HG03469 (cell line): Measurements from ENCODE around the gene CYP27B1.

ENCODE experiments used
- ATAC-seq: cut with Tn5 transposase; IDR thresholded peaks from one replicate; pipeline ENCODE4 v1.9.1; 2021; ENCODE audit warnings: mild to moderate bottlenecking, moderate library complexity, moderate number of reproducible peaks; ENCODE audit not compliant: unreplicated experiment

CYP27B1 gene

DNA sequence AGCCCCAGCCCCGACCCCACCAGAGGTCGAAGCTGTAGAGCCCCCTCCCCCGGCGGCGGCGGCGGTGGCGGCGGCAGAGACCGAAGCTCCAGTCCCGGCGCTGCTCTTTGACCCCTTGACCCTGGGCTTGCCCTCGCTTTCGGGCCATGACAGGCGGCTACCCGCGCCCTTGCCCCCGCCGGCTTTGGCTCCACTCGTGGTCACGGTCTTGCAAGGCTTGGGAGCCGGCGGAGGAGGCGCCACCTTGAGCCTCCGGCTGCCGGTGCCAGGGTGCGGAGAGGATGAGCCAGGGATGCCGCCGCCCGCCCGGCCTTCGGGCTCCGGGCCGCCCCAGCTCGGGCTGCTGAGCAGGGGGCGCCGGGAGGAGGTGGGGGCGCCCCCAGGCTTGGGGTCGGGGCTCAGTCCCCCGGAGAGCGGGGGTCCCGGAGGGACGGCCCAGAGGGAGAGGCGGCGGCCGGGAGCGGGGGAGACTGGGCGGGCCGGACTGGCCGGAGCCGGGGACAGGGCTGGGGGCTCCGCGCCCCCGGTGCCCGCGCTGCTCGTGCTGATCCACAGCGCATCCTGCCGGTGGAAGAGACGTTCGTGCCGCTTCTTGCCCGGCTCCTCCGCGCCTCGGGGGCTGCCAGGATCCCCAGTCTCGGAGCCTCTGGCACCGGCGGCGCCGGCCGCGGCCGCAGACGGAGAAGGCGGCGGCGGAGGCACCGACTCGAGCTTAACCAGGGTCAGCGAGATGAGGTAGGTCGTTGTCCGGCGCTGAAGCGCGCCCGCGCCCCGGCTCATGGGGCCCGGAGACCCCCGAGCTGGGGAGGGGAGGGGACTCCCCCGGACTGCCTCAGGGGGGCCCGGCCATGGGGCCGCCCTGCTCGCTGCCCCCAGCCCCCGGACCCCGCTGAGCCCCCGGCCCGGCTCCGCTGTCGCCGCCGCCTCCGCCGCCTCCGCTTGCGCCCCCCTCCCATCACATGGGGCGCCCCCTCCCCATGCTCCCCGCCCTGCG lies 29.1 kb downstream of the CYP27B1 start:
- ATAC-seq = no peak

DNA sequence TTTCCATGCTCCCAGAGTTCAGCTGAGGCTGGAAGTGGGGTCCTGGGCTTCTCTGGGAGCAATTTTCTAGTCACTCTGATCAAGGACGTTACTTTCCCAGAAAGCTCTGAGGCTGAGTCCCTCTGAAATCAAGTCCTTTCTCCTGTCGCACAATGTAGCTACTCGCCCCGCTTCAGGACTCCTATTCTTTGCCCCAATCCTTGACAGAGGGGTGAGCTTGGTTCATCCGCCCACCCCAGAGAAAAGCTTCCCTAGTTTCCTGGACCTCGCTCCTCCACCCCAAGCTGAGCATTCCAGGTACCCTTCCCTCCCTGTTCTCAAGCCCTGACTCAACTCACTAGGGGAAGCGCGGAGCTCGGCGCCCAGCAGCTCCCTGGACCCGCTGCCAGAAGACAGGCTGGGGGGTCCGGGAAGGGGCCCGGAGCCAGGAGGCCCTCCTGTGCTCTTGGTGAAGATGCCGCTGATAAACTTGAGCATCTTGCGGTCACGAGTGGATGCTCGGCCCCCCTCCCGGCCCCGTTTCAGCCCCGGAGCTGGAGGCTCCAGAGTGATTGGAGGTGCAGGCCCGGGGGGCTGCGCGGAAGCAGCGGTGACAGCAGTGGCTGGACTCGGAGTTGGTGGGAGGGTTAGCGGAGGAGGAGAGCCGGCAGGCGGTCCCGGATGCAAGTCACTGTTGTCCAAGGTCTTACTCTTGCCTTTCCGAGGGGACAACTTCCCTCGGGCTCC lies 30.0 kb downstream of the CYP27B1 start:
- no peak for ATAC-seq

DNA sequence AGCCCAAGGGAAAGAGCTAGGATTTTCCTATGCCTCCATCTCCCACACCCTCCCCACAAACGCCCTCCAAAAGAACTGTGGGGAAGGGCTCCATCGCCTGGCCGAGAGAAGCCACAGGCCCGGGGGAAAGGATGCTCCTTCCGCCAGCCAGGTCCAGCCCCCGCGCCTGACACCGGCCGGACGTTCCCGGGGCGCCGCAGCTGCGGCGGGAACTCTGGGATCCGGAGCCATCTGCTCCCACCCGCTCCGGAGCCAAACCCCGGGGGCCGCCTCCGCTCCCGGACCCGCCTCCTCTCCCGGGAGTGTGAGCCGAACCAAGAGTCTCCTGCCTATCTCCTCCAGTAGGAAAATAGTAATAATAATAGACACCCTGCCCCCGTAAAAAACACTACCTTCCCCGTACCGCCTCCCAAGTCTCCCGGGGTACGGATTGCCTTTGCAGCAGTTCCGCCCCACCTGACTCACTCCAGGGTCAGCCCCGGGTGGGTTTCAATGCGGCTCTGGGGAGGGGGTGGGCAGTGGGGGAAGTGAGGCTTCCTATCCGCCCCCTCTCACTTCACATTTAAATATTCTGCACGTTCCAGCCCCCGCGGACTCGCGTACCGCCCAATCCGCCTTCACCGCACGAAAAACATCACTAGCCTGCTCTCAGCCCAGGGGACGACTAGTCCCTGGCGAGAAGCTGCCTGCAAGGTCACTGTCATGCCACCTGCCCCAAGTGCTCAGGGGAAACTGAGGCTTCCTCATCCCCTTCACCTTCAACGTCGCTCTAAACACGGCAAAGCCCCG lies 30.7 kb downstream of the CYP27B1 start:
- ATAC-seq = no peak

DNA sequence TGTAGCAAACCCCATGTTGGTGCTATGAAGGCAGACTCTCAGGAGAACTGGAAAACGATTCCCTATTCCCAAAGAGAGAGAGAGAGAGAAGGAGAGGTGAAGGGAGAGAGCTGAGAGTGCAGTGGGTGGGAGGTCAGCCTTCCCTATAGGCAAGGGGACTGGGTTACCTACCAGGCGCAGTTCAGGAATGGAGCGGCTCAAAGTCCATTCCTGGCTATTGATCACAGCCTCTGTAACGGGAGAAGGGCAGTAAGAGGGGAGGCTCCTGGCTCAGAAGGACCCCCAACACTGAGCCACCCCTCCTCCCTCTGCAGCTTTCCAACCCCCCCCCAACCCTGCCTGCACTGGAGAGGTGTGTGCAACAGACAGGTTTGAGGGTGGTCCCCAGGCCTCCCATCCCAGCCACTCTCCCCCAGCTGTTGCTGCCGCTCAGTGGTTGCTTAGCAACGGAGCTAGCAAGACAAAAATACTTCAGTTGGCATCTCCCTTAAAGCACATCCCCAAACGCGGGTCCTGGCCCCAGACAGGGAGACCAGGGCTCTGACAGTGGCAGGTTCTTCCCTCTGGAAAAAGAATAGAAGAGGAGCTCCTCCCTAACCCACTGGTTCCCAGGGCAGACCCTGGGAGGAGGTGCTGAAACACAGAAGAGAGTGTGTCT lies 31.6 kb downstream of the CYP27B1 start:
- no peak for ATAC-seq

- no peak for ATAC-seq
These were observed 32.3 kb downstream of the CYP27B1 start for GRCh38 chr12:57734591-57734990.

- no peak for ATAC-seq
These were observed 33.0 kb downstream of the CYP27B1 start for GRCh38 chr12:57733928-57734327.

DNA sequence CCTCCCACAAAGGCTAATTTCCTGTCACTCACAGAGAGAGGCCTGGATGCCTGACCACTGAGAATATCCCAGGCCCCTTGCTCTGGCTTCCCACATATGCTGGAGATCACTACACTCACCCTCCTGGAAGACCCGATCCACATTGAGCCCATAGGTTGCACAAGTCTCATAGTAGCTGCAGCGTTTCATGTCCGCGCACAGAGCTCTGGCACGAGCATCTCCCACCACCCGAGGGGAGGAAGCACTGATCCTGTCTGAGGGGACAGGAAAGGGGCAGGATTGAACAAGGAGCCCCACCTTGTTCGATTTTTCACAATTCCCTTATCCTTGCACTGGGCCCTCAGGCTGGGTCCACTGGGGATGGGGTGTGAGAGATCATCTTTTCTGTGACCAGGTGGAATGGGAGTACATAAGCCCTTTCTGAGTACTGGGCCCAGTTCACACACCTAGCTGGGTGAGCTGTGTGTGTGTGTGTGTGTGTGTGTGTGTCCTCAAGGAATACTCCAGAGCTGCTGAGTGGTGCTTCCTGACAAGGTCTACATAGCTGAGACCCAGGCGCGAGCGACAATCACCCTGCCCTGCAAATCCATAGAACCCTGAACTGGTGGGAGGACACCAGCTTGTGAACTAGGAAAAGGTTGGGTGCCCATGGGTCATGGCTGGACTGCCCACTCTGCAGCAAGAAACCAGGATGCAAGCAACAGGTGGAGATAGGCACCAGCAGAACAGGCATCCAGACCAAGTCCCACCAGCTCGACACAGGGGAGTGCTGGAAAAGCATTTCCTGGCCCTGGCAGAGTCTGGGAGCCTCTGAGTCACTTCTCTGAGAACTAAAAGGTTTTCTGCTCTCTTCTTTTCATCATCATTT lies 33.9 kb downstream of the CYP27B1 start:
- no peak for ATAC-seq

DNA sequence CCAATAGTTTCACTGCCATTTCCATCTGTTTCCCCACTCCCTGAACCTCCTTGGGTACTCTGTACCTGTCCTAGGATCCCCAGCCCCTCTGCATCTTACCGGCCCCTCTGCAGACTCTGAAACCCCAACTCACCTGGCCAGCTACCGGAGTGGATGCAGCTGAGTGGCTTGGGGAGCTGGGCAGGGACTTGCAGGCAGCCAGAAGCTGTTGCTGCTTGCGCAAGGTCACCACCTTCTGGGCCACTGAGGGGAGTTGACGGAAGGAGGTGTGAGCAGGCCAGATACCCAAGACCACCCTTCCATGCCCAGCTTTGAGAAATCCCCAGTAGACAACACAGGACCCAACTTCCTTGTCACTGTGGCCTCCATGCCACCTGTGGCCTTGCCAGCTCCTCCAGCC lies 34.6 kb downstream of the CYP27B1 start:
- no peak for ATAC-seq

DNA sequence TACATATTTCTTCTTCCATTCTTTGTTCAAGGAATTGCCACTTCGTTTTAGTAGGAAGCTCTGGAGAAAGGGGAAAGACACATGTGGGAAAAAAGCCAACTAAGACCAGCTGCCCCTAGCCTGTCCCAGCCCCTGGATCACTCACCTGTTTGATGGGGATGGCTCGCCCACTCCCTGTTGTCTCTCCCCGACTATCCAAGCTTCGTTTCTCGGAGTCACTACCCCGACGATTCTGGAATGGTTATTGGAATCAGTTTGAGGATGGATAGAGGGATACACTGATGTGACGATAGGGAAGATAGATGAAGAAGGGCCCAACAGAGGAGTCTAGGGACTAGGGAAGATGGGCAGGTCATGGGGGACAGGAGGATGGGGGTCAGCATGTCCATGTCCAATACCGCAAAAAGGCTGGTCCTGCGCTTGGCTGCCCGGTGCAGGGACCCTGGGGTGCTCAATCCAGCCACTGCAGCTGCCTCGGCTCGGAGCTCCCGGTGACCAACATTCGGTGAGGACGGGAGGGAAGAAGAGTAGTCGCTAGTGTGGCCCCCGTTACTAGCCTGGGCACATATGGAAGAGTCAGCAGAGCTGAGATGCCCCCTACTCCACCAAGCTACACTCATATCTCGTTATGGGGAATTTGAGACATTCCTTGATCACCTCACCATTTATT lies 35.3 kb downstream of the CYP27B1 start:
- ATAC-seq = no peak

GRCh38 chr12:57730336-57731067 lies 36.4 kb downstream of the CYP27B1 start:
- ATAC-seq = no peak

- ATAC-seq = no peak
These were observed 37.5 kb downstream of the CYP27B1 start for GRCh38 chr12:57729321-57729844.

DNA sequence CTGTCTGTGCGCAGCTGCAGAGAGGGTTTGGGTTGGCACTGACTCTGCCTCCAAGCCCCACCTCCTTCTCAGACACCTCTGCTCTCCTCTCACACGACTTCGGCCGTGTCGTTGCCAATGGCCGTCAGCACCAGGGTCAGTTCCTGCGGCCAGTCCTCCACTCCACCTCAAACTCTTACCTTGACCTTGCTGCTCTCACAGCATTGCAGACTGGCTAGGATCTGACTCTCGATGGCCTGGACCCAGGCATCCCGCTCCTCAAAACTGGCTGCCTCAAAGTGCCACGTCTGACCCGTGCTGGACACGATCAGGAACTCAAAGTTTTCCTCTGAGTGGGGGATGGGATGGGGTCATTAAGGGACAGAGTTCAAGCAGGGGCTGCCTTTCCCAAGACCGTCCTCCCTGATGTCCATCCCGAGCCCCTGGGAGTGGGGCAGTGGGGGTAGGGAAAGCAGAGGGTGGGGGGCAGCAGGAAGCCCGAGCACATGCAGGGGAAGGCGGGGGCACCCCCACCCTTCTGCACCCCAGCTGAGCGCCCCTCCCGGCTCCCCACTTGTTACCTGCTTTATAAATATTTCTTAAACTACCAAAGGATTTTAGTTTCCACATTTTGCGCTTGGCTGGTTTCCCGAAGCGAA lies 39.0 kb downstream of the CYP27B1 start:
- ATAC-seq = no peak

DNA sequence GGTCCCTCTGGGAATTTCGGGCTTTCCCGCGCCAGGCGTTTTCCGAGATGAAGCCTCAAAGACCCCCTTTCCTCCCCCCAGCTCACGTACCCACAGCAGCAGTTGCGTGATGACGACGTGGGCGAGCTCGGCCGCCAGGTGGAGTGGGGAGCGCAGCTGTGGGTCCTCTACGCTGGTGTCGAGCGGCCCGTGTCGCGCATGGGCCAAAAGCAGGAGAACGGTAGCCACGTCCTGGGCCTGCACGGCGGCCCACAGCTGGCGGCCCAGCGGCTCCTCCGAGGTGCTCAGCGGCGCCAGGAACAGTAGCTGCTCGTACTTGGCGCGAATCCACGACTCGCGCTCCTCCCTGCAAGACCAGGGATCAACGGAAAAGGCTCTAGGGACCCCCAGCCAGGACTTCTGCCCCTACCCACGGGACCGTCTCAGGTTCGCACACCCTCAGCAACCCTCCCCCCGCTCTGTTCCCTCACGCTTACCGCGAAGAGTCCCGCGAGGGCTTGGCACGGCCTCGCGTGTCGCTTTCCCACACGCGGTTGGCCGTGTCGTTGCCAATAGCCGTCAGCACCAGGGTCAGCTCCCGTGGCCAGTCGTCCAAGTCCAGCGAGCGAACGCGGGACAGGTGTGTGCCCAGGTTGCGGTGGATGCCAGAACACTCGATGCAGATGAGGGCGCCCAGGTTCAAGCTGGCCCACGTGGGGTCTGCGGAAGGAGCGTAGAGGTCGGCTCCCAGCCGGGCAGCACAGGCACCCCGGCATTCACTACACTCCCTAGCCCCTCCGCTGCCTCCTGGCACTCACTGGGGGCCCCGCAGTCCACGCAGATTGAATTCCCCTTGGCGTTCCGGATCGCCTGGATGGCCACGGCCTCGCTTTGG lies 39.8 kb downstream of the CYP27B1 start:
- no peak for ATAC-seq

- no peak for ATAC-seq
These were observed 40.6 kb downstream of the CYP27B1 start for GRCh38 chr12:57726151-57726883.

DNA sequence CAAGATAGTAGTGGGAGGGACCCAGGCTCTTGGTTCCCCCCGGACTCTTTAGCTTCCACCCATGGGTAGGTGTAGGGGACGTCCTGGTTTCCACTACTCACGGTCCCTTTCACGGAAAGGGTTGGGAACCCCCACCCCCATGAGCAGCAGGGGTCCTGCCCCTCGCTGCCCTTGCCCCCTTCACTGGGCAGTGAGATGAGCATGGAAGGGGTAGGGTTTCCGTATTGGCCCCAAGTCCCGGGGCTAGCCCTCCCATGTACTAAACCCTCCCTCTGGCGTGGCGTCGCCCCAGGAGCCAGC lies 41.1 kb downstream of the CYP27B1 start:
- no peak for ATAC-seq
